ENCODE data around the gene CD3E.

DNA sequence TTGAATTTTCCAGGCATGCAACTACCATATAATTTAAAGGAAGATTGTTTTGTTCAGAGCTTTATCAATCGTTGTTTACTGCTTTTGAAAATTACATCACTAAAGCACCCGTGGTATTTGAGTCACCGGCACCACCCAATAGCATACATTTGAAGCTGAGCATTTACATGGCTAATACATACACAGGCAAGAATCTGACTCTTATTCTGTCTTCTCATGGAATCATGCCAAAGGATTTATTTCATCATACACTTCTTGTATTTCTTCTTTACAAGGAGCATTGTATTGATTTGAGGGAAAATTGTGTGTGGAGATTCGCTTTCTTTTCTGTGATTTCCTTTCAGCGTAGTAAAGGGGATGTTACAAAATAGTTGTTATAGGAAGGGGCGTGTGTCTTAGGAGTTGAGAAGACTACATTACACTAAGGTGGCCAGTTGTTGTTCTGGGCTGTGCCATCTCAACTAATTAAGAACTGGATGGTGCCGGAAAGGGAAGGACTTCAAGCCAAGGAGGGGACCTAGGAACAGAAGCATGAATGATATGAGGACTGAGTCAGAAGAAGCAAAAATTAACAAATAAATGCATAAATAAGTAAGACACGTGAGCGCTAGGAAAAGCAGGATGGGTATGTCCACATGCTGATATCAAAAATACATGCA is 12.9 kb upstream of the CD3E start:
- TF ChIP-seq, protein P1, sequence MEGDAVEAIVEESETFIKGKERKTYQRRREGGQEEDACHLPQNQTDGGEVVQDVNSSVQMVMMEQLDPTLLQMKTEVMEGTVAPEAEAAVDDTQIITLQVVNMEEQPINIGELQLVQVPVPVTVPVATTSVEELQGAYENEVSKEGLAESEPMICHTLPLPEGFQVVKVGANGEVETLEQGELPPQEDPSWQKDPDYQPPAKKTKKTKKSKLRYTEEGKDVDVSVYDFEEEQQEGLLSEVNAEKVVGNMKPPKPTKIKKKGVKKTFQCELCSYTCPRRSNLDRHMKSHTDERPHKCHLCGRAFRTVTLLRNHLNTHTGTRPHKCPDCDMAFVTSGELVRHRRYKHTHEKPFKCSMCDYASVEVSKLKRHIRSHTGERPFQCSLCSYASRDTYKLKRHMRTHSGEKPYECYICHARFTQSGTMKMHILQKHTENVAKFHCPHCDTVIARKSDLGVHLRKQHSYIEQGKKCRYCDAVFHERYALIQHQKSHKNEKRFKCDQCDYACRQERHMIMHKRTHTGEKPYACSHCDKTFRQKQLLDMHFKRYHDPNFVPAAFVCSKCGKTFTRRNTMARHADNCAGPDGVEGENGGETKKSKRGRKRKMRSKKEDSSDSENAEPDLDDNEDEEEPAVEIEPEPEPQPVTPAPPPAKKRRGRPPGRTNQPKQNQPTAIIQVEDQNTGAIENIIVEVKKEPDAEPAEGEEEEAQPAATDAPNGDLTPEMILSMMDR (IDR thresholded peaks at IDR 0.05) = no peak
- no peak for TF ChIP-seq ZFX (IDR thresholded peaks at IDR 0.05; ENCODE audit: borderline replicate concordance)
